Putamen (tissue), 1 donor: ENCODE measurements around the gene PRPF6.
"Not testable (repeated sequence)": the region's sequence is repeated elsewhere in the genome, so short reads cannot be mapped to it uniquely, and the experiment has no call there.

ENCODE experiments used
- DNase-seq: peaks from one replicate; pipeline ENCODE4 v3.0.0-alpha.2; 2016; ENCODE audit warnings: low spot score

PRPF6 gene

DNA sequence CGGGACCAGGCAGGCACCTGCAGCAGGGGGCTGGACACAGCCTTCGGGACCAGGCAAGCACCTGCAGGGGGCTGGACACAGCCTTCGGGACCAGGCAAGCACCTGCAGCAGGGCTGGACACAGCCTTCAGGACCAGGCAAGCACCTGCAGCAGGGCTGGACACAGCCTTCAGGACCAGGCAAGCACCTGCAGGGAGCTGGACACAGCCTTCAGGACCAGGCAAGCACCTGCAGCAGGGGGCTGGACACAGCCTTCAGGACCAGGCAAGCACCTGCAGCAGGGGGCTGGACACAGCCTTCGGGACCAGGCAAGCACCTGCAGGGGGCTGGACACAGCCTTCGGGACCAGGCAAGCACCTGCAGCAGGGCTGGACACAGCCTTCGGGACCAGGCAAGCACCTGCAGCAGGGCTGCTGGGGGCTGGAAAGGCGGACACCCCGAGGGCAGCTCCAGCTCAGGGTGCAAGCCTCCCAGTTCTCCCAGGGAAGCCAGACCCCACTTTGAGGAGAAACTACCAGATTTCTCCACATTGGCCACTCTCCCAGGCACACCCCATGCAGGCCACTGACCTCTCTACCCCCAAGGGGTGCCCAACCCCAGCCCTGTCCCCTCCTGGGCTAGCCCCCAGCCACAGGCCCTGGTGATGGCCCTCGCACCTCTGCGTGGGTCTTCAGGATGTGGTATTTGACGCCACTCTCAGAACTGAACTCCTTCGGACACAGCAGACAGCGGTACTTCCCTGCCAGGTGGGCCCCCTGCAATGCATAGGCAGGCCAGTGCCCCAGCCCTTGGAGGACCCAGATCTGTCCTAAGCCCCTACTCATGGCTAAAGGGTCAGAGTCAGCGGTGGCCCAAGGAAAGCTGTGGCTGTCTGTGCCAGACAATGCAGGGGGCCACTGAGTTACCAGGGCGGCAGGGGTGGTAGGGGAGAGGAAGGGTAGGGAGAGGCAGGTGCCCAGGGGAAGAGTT is 20.0 kb upstream of the PRPF6 start:
- DNase-seq = not testable (repeated sequence)

DNA sequence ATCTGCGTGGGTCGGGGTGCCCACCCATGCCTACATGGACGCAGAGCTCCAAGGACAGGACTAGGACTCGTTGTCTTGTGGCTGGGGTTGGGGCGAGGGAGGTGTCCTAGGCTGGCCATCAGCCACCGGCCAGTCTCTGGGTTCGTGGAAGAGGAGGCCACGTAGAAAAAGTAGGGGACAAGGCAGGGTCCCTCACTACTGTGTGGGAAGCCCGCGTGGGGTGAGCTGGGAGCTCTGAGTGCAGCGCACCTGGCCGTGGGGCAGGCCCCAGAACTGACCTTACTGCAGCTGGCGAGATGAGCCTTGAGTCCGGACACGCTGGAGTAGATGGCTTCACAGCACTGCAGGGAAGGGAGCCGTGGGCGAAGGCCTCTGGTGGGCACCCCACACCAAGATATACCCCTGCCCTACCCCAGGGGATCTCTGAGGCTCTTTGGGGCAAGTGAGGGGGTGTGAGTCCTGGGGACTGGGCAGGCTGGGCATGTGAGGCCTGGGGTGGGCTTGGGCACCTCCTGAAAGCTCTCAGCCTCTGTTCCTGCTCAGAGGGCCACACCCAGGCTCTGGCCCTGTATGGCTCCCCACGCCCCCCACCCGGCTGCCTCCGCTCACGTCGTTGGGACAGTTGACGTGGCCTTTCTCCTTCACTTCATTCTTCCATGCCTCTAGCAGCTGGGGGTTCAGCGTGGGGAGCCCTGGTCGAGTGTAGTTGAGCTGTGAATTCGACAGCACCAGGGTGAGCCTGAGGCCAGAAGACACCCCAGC is 19.1 kb upstream of the PRPF6 start:
- no peak for DNase-seq

DNA sequence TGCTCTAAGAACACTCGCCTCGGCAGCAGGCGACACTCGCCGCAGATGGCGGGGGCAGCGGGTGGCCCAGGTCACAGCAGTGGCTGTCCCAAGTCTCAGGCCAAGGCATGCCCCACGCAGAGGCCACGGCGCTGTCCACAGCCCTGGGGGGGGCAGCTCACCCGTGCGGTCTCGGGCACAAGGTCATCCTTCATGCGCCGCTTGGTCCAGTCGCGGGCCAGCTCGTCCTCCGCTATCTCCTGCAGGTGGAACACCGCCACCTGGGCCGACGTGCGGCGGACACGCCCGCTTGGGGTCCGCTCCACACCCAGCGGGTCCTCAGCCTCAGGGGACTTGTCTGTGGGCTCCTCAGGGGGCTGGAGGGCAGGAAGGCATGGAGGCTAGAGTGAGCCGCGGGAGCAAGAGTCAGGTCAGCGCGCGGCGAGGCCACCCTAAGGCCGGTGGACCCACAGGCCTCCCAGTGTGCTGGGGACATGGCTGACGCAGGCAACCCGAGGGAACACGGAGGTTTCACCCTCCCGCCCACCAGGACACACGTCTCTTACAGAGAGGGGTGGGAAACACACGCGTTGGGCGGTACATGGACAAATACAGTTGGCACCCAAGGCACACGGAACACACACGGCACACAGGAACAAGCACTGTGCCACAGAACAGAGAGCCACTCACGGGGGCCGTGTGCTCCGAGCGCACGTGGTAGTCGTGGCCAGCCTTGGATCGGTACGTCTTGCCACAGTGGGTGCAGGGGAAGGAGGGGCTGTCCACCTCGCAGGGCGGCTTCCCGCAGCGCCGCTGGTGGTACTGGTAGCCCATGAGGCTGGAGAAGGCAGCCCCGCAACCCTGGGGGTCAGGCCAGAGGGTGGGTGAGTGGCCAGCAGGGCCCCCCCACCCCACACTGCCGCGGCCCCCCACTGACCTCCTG is 18.2 kb upstream of the PRPF6 start:
- no peak for DNase-seq

DNA sequence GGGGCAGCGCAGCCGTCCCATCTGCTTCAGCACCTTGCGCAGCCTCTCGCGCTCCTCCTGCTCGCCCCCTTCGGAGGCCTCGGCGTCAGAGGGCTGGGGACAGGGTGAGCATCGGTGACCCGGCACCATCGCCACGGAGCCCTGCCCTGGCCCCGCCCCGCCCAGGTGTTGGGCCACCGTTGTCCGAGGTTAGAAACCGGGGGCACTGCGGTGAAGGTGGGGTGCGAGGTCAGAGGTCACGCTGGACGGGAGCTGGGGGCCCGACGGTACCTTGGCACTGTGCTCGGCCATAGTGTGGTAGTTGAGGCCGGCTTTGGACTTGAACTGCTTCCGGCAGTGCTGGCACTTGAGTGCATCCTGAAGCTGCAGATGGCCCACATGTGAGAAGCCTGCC is 17.6 kb upstream of the PRPF6 start:
- no peak for DNase-seq

DNA sequence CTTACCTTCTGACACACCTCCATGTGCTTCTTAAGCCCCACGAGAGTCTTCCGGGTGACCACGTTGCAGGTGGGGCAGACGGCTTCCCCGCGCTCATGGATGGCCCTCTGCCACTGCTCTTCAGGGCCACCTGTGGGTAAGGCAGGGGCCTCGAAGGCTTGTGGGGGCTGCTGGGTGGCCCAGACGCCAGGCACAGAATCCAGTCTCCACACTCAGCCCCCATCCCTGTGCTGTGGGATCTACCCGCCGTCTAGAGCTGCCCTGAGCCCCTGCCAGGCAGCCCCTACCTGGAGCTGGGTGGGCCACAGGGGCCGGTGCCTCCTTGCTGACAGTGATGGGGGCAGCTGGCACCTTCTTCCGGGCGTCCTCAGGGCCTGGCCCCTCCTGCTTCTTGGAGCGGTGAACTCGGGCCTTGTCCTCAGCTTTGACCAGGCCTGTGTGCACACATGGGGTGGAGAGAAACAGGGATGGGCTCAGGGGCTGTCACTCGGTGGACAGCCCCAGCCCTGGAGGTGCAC is 17.1 kb upstream of the PRPF6 start:
- no peak for DNase-seq

DNA sequence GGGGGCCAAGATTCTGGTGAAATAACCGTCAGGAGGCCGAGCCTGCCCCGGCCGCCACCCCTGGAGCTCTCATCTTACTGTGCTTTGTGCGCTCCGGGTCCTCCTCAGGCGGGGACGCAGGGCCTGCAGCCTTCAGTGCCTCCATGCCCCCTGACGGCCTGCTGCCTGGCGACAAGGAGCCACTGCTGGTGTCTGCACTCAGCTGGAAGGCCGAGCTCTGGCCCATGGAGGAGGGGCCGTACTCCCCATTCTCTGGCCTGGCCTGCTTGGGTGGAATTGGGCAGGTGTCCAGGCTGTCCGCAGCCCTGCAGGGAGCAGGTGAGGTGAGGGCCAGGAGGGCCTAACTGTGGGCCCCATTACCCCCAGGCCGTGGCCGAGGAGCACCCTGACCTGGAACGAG is 16.5 kb upstream of the PRPF6 start:
- DNase-seq = no peak

- no peak for DNase-seq
Measured at GRCh38 chr20:63966172-63966943, 14.6 kb upstream of the PRPF6 start.

GRCh38 chr20:63966944-63967322 is 14.0 kb upstream of the PRPF6 start:
- no peak for DNase-seq

GRCh38 chr20:63967330-63968135 is 13.4 kb upstream of the PRPF6 start:
- no peak for DNase-seq

- DNase-seq = no peak
Measured at GRCh38 chr20:63968136-63968927, 12.6 kb upstream of the PRPF6 start.

DNA sequence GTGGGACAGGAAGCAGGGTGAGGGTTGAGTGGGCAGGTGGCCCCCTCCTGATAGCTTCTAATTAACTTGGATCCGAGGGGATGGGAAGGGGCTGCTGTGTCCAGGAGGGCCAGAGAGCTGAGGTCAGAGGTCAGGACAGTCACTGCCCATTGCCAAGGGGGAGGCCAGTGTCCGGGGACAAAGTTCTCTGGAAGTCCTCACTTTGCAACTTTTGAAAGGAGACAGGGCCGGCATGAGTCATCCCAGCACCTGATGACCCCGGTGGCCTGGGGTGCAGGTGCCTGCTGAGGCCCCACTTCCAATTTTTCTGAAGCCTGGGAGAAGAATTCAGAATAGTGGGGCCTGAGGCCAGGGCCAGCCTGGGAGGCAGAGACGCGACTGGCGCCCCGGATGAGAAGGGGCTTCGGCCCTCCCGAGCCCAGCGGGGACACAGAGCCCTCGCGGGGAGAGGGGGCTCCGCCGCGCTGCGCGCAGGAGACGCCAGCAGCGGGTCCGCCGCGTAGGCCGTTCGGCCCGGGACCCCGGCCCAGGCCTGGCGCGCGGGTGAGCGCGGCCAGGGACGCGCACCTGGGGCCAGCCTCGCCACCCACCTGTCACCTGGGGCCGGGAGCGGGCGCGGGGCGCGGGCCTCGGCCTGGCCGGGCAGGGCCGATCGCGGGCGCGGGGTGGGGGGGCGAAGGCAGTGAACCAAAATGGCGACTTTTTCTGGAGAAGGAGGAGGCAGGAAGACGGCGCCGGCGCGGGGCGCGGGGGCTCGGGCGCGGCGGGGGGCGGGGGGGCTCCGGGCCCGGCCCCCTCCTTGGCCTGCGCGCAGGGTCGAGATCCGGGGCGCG is 11.8 kb upstream of the PRPF6 start:
- DNase-seq = no peak

DNA sequence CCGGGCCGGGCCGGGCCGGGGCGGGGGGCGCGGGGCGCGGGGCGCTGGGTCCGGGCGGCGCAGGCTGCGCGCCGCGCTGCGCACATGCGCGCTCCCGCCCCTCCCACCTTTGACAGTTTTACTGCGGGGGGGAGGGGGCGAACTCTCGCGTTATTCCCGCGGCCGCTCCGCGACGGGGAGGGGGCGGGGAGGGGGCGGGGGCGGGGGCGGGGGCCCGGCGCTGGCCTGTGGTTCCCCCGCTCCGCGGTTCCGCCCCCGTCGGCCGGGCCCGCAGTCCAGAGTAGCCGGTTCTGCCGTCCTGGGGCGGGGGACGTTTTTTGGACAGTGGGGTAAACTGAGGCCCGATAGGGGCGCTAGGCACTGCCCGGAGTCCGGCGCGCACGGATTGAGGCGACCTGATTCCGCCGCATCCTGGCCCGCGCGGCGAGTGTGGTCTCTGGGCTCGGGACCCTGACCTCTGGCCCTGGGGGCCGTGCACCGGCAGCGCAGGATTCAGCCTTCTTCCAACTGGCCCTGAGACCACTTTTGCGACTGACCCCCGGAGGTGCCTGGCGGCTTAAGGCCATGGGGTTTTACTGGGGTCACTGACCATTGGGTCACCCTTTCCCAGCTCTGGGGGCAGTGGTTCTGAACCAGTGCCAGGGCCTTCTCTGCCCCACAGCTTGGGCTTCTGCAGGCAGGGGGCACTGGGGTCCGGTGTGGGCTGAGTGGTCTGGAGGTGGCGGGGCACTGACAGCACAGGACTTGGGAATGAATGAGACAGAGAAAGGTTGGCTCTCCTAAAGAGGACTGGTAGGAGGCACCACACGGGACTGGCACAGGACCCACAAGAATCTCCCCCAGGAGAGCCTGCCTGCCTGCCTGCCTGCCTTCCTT is 10.9 kb upstream of the PRPF6 start, which contains the start of gene ZNF512B:
Gene ZNF512B, minus strand, starts transcription at position 93 of the 876 bp plus-strand sequence. CDS start 1,980 bp downstream, outside the sequence.
- DNase-seq = no peak

DNA sequence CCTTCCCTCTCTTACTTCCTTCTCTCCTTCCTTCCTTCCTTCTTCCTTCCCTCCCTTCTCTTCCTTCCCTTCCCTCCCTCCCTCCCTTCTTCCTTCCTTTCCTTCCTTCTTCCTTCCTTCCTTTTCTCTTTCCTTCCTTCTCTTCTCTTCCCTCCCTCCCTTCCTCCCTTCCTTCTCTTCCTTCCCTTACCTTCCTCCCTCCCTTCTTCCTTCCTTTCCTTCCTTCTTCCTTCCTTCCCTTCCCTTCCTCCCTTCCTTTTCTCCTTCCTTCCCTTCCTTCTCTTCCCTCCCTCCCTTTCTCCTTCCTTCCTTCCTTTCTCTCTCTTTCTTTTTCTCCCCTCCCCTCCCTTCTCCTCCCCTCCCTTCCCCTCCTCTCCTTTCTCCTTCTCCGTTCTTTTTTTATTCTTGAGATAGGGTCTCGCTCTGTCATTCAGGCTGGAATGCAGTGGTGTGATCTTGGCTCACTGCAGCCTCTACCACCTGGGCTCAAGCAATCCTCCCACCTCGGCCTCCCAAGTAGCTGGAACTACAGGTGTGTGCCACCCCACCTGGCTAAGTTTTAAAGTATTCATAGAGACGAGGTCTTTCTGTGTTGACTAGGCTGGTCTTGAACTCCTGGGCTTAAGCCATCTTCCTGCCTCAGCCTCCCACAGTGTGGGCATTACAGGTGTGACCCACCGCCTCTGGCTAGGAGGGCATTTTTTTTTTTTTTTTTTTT is 10.1 kb upstream of the PRPF6 start:
- DNase-seq = no peak

DNA sequence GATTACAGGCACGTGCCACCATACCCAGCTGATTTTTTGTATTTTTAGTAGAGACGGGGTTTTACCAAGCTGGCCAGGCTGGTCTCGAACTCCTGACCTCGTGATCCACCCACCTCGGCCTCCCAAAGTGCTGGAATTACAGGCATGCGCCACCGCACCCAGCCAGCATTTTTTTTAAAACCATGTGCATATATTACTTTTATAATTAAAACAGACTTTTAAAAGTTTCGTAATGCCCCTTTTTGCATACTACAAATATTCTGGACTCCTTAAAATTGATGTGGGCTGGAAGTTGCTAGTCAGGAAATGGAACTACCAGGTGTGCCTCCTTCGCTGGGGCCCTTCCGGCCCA is 9.0 kb upstream of the PRPF6 start:
- DNase-seq = not testable (repeated sequence)

DNA sequence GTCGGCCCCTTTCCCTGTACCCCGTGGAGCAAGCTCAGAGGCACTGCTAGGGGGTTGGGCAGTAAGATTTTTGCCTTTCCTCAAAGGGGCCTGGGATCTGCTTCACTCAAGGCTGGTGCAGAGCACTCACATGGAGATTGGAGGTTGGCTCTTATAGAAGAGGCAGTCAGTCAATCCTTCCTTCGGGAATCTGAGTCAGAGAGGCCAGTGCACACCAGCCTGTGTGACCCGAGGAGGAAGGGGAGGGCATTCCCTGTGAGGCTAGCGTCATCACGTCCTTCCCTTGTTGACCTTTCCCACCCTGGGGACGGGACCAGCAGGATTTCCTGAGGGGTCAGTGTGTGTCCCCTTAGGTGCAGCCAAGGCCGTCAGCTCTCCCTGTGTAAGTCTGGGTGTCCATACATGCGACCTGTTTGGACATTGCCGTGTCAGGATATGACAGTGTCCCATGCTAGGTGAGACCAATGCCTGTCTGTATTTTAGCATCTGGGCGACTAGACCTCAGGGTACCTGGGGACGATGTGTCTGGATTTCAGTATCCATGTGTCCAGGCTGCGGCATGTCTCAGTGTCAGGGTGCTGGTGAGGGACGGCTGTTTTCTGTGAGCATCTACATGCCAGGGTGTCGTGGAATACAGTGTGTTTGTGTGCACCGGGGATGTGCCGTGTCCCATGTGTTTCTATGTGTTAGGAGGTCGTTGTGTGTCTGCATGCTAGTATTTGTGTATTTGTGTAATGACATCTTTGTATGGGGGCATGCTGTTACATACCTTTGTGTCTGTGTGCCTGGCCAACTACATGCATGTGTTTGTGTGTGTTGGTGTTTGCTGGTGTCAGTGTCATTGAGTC is 8.4 kb upstream of the PRPF6 start:
- no peak for DNase-seq

GRCh38 chr20:63973160-63973479 is 7.8 kb upstream of the PRPF6 start:
- no peak for DNase-seq
